ENCODE data around the gene PARVB. TPM values are rescaled to one million over a fixed set of nuclear protein-coding genes. Genes with fewer than 3 reads are reported as not detected.

PARVB gene
- total and polyA plus RNA-seq, 9 of the 15 experiments (the other 6 are each of a cell fraction or from before 2014, with no cell fraction given): 1.1 to 59.2 (median 29.2) TPM

DNA sequence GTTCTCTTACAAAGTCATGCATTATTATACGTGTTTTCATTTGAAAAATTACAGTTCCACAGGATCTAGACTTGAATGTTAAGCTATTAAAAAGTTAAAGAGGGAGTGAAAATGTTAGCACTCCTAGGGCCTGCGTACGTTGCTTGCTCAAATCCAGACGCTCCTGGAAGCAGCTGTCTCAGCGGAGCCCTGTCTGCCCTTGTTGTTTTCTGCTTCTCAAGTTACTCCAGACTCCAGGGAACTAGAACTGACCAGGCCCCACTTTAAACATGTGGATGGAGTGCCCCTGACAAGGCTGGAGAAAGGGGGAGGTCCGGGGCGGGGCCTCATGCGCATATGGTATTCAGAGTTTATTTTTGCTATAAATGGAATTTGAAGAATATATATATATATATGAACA lies 9.6 kb downstream of the PARVB start (continued):
- TF ChIP-seq, protein P1, sequence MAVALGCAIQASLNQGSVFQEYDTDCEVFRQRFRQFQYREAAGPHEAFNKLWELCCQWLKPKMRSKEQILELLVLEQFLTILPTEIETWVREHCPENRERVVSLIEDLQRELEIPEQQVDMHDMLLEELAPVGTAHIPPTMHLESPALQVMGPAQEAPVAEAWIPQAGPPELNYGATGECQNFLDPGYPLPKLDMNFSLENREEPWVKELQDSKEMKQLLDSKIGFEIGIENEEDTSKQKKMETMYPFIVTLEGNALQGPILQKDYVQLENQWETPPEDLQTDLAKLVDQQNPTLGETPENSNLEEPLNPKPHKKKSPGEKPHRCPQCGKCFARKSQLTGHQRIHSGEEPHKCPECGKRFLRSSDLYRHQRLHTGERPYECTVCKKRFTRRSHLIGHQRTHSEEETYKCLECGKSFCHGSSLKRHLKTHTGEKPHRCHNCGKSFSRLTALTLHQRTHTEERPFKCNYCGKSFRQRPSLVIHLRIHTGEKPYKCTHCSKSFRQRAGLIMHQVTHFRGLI (CRISPR knock-in tag; IDR thresholded peaks at IDR 0.05): no peak
- TF ChIP-seq ZNF830 (CRISPR knock-in tag; IDR thresholded peaks at IDR 0.05): no peak
- no peak for TF ChIP-seq NUFIP1 (IDR thresholded peaks at IDR 0.05; ENCODE audit: partially characterized antibody)
- no peak for TF ChIP-seq SP2 (IDR thresholded peaks at IDR 0.05; ENCODE audit: extremely low read depth, low read depth, low read length, poor library complexity, severe bottlenecking)
- TF ChIP-seq ZNF589 (CRISPR knock-in tag; IDR thresholded peaks at IDR 0.05; ENCODE audit: low read depth): no peak
- TF ChIP-seq CBFB (CRISPR knock-in tag; IDR thresholded peaks at IDR 0.05): no peak
- TF ChIP-seq ZNF766 (CRISPR knock-in tag; conservative IDR thresholded peaks at IDR 0.05): no peak
- TF ChIP-seq, protein P2, sequence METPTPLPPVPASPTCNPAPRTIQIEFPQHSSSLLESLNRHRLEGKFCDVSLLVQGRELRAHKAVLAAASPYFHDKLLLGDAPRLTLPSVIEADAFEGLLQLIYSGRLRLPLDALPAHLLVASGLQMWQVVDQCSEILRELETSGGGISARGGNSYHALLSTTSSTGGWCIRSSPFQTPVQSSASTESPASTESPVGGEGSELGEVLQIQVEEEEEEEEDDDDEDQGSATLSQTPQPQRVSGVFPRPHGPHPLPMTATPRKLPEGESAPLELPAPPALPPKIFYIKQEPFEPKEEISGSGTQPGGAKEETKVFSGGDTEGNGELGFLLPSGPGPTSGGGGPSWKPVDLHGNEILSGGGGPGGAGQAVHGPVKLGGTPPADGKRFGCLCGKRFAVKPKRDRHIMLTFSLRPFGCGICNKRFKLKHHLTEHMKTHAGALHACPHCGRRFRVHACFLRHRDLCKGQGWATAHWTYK (CRISPR knock-in tag; IDR thresholded peaks at IDR 0.05): no peak
